Measurements from ENCODE around the gene ASPSCR1. TPM values are rescaled to one million over a fixed set of nuclear protein-coding genes. Genes with fewer than 3 reads are reported as not detected.

The ASPSCR1 gene
- total and polyA plus RNA-seq, 9 of the 15 experiments (the other 6 are each of a cell fraction or from before 2014, with no cell fraction given), result 0.90 to 36.9 (median 11.6) TPM

GRCh38 chr17:82053130-82053529, 75.7 kb downstream of the ASPSCR1 start (continued):
- TF ChIP-seq KDM2B (CRISPR knock-in tag; IDR thresholded peaks at IDR 0.05), result no peak

- POLR2A ChIA-PET, result interaction anchor here (0.6 to 1.6 kb wide), 4 partner anchors 9 to 731 kb away, joined by 3 to 11 read pairs (median 4); partner anchors contain the start of gene DCXR
- TF ChIP-seq ZBTB33 (CRISPR knock-in tag; IDR thresholded peaks at IDR 0.05) (peak; percentile 66), SAFB2 (IDR thresholded peaks at IDR 0.05; ENCODE audit: borderline replicate concordance, low read depth, low read length, severe bottlenecking) (no peak), PYGO2 (tag; IDR thresholded peaks at IDR 0.05) (no peak), CCNT2 (IDR thresholded peaks at IDR 0.05; ENCODE audit: borderline replicate concordance, extremely low read depth, insufficient read length, low read depth, low read length) (no peak), PATZ1 (CRISPR knock-in tag; IDR thresholded peaks at IDR 0.05; ENCODE audit: borderline replicate concordance) (no peak), NFXL1 (CRISPR knock-in tag; IDR thresholded peaks at IDR 0.05) (no peak), TRIM28 (IDR thresholded peaks at IDR 0.05) (no peak)
- Histone ChIP-seq H3K9me3 (replicated peaks; ENCODE audit: control insufficient read depth, insufficient read depth, low read depth, low read length) (no peaks in the 10 kb centered on the region), H3K36me3 (ENCODE audit: control insufficient read depth, insufficient read depth, low read length) (peaks cover 78% of the 10 kb centered on the region; the same call in 2 of the 3 replicates), H3K4me2 (ENCODE audit: insufficient read depth, low read length) (no peak overlapping the region), H3K9ac (ENCODE audit: insufficient read depth in 1 of 2, low read depth in 2 of 2, low read length in 2 of 2) (peak overlapping the region; percentile 80 to 97; a peak in 2 of 4 replicates), H3K27me3 (ENCODE audit: control insufficient read depth in 2 of 2, insufficient read depth in 2 of 2, low read length in 2 of 2) (no peaks in the 10 kb centered on the region), H3K9me1 (ENCODE audit: control insufficient read depth, insufficient read depth, low read length) (no peaks in the 10 kb centered on the region), H3K4me1 (replicated peaks in 1 of 2; ENCODE audit: control insufficient read depth in 2 of 2, insufficient read depth in 2 of 2, low read length in 2 of 2) (peaks cover 6 to 92% of the 10 kb centered on the region in 2 experiments; a peak in 3 of 5 replicates), H4K20me1 (replicated peaks; ENCODE audit: control insufficient read depth, insufficient read depth, low read length) (0 out of 2 replicates have a peak, but pooled peaks cover 11% of the 10 kb centered on the region), H3K27ac (ENCODE audit: extremely low read depth, low read depth, low read length) (no peak overlapping the region), H3K4me3 (no peak overlapping the region; the same call in 1 of the 2 replicates), H2AFZ (ENCODE audit: low read depth, low read length) (no peak overlapping the region), H3K79me2 (ENCODE audit: control insufficient read depth, insufficient read depth, low read length) (peaks cover 28% of the 10 kb centered on the region)
- intact Hi-C loops (cut with micrococcal nuclease), result no loop called here
- in situ Hi-C loops (cut with MboI), result no loop called here
- WGBS (ENCODE audit: insufficient coverage, low coverage, missing lambda C conversion rate), result 91% methylated on average over 22 of the region's 28 CpGs
- ATAC-seq (no peak), FAIRE-seq (no peak), DNase-seq (ENCODE audit: extremely low read depth in 1 of 4, low spot score in 3 of 4) (no peak)
- CTCF ChIA-PET (ENCODE audit: low intra/inter-chr PET ratio), result no interaction called here
- no TSS peak for BruUV-seq (replicated peaks)
These were observed 76.3 kb downstream of the ASPSCR1 start for GRCh38 chr17:82053556-82054263.

Measured in K562 (cell line).